ENCODE data around the gene MGAT3. TPM values are rescaled to one million over a fixed set of nuclear protein-coding genes. Genes with fewer than 3 reads are reported as not detected.

Gene MGAT3
- total and polyA plus RNA-seq, 2 of the 13 experiments (the other 11 are each of a cell fraction or from before 2014, with no cell fraction given): 0.11 to 0.15 TPM

DNA sequence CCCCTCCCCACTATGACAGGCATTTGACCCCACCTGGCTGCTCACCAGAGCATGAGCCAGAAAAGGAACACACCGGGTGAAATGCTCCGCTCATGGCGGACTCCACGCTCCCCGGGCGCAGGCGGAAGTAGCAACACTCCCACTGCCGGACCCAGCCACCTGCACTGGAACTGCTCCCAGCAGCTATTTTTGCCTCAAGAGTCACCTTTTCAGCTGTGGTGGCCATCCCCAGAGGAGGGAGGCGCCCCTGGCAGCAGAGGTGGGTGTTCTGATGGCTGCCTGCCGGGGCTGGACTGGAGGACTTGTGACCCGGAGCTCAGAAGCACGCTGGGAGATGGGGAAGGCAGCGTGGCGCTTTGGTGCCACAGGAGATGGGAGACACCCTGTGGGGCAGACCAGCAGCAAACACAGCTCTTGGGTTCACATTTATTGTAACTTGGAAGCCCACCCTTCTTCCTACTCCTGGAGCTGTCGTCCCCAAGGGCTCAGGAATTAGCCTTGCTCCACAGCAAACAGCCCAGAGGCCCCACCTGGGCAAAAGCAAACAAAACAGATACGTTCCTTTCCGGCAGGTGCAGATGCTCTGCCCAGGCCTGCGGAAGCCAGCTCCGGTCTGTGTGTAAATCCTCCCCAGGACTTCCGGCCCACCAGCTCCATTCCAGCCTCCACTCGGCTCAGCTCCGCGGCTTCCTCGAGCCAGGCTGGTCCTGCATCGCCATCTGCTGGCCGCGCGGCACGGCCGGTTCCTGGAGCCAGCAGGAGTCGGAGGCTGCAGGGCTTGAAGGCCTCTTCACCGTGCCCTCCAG, 72.1 kb downstream of the MGAT3 start (continued):
- TF ChIP-seq MLXIP (CRISPR knock-in tag; IDR thresholded peaks at IDR 0.05; ENCODE audit: borderline replicate concordance): no peak
- peak; percentile 74 for TF ChIP-seq GATAD2A (CRISPR knock-in tag; IDR thresholded peaks at IDR 0.05)
- TF ChIP-seq YEATS2 (CRISPR knock-in tag; IDR thresholded peaks at IDR 0.05; ENCODE audit: borderline replicate concordance): peak; percentile 84
- peak; percentile 74 for TF ChIP-seq YEATS4 (CRISPR knock-in tag; IDR thresholded peaks at IDR 0.05; ENCODE audit: borderline replicate concordance)
- peak; percentile 68; the same call in 1 of the 2 replicates for TF ChIP-seq KDM4B (CRISPR knock-in tag; IDR thresholded peaks at IDR 0.05)
- peak; percentile 76; the same call in 1 of the 2 replicates for TF ChIP-seq ZNF546 (CRISPR knock-in tag; conservative IDR thresholded peaks at IDR 0.05)
- TF ChIP-seq KDM3A (CRISPR knock-in tag; IDR thresholded peaks at IDR 0.05; ENCODE audit: low read depth): peak; percentile 100
- peak; percentile 86; the same call in 1 of the 2 replicates for TF ChIP-seq KDM5B (CRISPR knock-in tag; IDR thresholded peaks at IDR 0.05; ENCODE audit: borderline replicate concordance)
- TF ChIP-seq ETV6 (CRISPR knock-in tag; conservative IDR thresholded peaks at IDR 0.05): peak; percentile 87
- peak; percentile 56 for TF ChIP-seq PHF8 (CRISPR knock-in tag; IDR thresholded peaks at IDR 0.05)
- TF ChIP-seq RFX5 (IDR thresholded peaks at IDR 0.05; ENCODE audit: low read depth, low read length): peak; percentile 61; the same call in 1 of the 2 replicates
- TF ChIP-seq RXRA (CRISPR knock-in tag; IDR thresholded peaks at IDR 0.05): peak; percentile 81
- peak; percentile 87 for TF ChIP-seq SP4 (CRISPR knock-in tag; IDR thresholded peaks at IDR 0.05)
- TF ChIP-seq HMG20A (CRISPR knock-in tag; IDR thresholded peaks at IDR 0.05; ENCODE audit: borderline replicate concordance): 0 out of 2 replicates have a peak, but pooled peaks have one; percentile 13
- TF ChIP-seq HDAC2 (CRISPR knock-in tag; IDR thresholded peaks at IDR 0.05): peak; percentile 84; the same call in 1 of the 2 replicates
- TF ChIP-seq BHLHE40 (IDR thresholded peaks at IDR 0.05; ENCODE audit: low read length): peak; percentile 59; the same call in 1 of the 2 replicates
- no peak for TF ChIP-seq SOX6 (IDR thresholded peaks at IDR 0.05)
- TF ChIP-seq SOX6 (CRISPR knock-in tag; IDR thresholded peaks at IDR 0.05): peak; percentile 68
- TF ChIP-seq MED13 (CRISPR knock-in tag; IDR thresholded peaks at IDR 0.05): no peak; the same call in 1 of the 2 replicates
- peak; percentile 72 for TF ChIP-seq ZBTB20 (CRISPR knock-in tag; IDR thresholded peaks at IDR 0.05; ENCODE audit: borderline replicate concordance, low read depth)
- TF ChIP-seq CCAR2 (optimal IDR thresholded peaks at IDR 0.05; ENCODE audit: low read depth, low read length): peak; percentile 72
- no peak for TF ChIP-seq DMAP1 (CRISPR knock-in tag; IDR thresholded peaks at IDR 0.05)
- no peak for TF ChIP-seq FOSL1 (CRISPR knock-in tag; IDR thresholded peaks at IDR 0.05; ENCODE audit: borderline replicate concordance)
- TF ChIP-seq ZBTB4 (CRISPR knock-in tag; IDR thresholded peaks at IDR 0.05; ENCODE audit: borderline replicate concordance): peak; percentile 44; the same call in 1 of the 2 replicates
- peak; percentile 74 for TF ChIP-seq ARNT2 (CRISPR knock-in tag; IDR thresholded peaks at IDR 0.05; ENCODE audit: low read depth)
- peak; percentile 87 for TF ChIP-seq THAP11 (CRISPR knock-in tag; IDR thresholded peaks at IDR 0.05)
